ENCODE data around the gene C10orf62.

Gene C10orf62

GRCh38 chr10:97631098-97631497 lies 41.6 kb downstream of the C10orf62 start:
- Histone ChIP-seq H3K27me3 (ENCODE audit: control insufficient read depth in 3 of 3, insufficient read depth in 3 of 3, low read depth in 1 of 3, low read length in 3 of 3) (no peaks in the 10 kb centered on the region), H2AFZ (ENCODE audit: low read length) (no peak overlapping the region), H3K27ac (replicated peaks; ENCODE audit: low read length) (no peak overlapping the region), H2BK5ac (ENCODE audit: low read length) (no peak overlapping the region), H3K23ac (ENCODE audit: low read depth, low read length, poor library complexity) (no peak overlapping the region), H4K8ac (ENCODE audit: low read depth, low read length) (no peak overlapping the region), H3K36me3 (replicated peaks in 1 of 2; ENCODE audit: control insufficient read depth in 2 of 2, insufficient read depth in 2 of 2, low read length in 2 of 2) (peaks cover 2 to 8% of the 10 kb centered on the region in 2 donors), H3K14ac (ENCODE audit: low read length) (no peak overlapping the region), H3K4me1 (ENCODE audit: control insufficient read depth in 2 of 2, insufficient read depth in 1 of 2, low read depth in 1 of 2, low read length in 2 of 2) (peaks cover 0 to 7% of the 10 kb centered on the region in 2 donors), H3K79me1 (ENCODE audit: low read depth, low read length) (no peaks in the 10 kb centered on the region), H3K9me3 (replicated peaks in 1 of 2; ENCODE audit: control insufficient read depth in 2 of 2, insufficient read depth in 1 of 2, low read depth in 1 of 2, low read length in 2 of 2) (no peaks in the 10 kb centered on the region), H2BK12ac (ENCODE audit: low read length) (no peak overlapping the region), H2AK5ac (ENCODE audit: low read depth, low read length) (no peak overlapping the region), H2BK15ac (ENCODE audit: low read length) (no peak overlapping the region), H3K18ac (ENCODE audit: low read length) (no peak overlapping the region), H2BK120ac (ENCODE audit: low read depth, low read length) (no peak overlapping the region), H4K91ac (ENCODE audit: low read depth, low read length, poor library complexity) (no peak overlapping the region), H3K4me3 (ENCODE audit: low read length in 2 of 2) (no peak overlapping the region), H3K4me2 (ENCODE audit: insufficient read depth, low read length, poor library complexity, severe bottlenecking) (no peak overlapping the region), H3K9ac (ENCODE audit: low read depth, low read length, poor library complexity) (no peak overlapping the region), H3K4ac (ENCODE audit: low read length) (no peak overlapping the region)
- no peak for DNase-seq (ENCODE audit: low spot score)

DNA sequence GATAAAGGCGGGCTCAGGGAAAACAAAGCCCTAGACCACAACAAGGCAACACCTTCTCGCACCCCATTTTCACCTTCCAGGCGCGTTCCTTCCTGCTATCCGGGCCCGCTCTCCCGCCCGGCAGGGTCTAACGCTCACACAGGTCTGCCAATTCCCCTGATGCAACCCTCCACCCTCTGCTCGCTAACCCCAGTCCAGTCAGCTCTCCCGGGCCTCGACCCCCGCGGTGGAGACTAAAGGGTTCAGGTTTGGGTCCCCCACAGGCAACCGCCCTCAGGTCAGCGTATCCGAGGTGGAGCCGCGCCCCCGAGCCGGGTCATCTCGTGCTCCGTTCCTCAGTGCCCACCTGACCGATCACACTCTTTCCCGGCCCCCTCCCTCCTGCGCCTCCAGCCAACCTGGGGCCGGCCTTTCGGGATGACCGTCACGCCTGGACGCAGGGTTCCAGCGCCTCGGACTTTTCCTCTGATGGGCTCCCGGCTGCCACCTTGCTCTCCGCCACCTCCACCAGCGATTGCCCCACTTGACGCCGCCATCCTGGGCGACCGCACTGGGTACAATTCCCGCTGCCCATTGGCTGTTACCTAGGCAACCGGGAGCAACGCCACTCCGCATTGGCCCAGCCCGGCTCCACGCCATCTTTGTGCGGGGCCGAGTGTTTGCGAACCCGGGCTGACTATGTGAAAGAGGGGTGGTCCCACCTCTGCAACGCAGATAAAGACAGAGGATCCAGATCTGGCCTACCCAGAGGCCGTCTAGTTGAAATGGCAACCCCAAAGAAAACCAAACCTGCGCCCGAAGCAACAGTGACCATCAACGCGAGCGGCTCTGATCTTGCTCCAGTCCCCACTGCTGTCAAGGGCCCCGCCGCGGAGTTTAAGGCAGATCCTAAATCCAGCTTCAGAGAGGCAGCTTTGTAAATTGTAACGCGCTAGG lies 43.7 kb downstream of the C10orf62 start, which contains the start of gene MORN4:
TSS of gene MORN4 (minus strand) at position 552 of the 936 bp plus-strand sequence. CDS start 13,847 bp downstream, outside the sequence.
- H3K27me3 ChIP-seq (ENCODE audit: control insufficient read depth in 3 of 3, insufficient read depth in 3 of 3, low read depth in 1 of 3, low read length in 3 of 3) = no peaks in the 10 kb centered on the region
- peak; percentile 89 for DNase-seq (ENCODE audit: low spot score)
- peak within 1 kb of the TSS; percentile 53 for H3K27ac ChIP-seq (replicated peaks; ENCODE audit: low read length)
- H3K14ac ChIP-seq (ENCODE audit: low read length) = peak within 1 kb of the TSS; percentile 47
- H3K9me3 ChIP-seq (replicated peaks in 1 of 2; ENCODE audit: control insufficient read depth in 2 of 2, insufficient read depth in 1 of 2, low read depth in 1 of 2, low read length in 2 of 2) = no peaks in the 10 kb centered on the region
- H2AK5ac ChIP-seq (ENCODE audit: low read depth, low read length) = no peak within 1 kb of the TSS
- WGBS, 2 donors (ENCODE audit: extremely low coverage in 2 of 2, insufficient read length in 2 of 2, insufficient replicate concordance in 1 of 2) = no CpG with 5 or more reads among the region's 62 CpGs
- H2BK15ac ChIP-seq (ENCODE audit: low read length) = peak within 1 kb of the TSS; percentile 53
- H3K4me3 ChIP-seq (ENCODE audit: low read length in 2 of 2) = peak within 1 kb of the TSS; percentile 93
- H2AFZ ChIP-seq (ENCODE audit: low read length) = peak within 1 kb of the TSS; percentile 99
- H2BK5ac ChIP-seq (ENCODE audit: low read length) = peak within 1 kb of the TSS; percentile 77
- no peak within 1 kb of the TSS for H3K4ac ChIP-seq (ENCODE audit: low read length)
- H4K8ac ChIP-seq (ENCODE audit: low read depth, low read length) = no peak within 1 kb of the TSS
- H3K9ac ChIP-seq (ENCODE audit: low read depth, low read length, poor library complexity) = peak within 1 kb of the TSS; percentile 93
- H3K79me1 ChIP-seq (ENCODE audit: low read depth, low read length) = no peaks in the 10 kb centered on the region
- H4K91ac ChIP-seq (ENCODE audit: low read depth, low read length, poor library complexity) = no peak within 1 kb of the TSS
- H3K18ac ChIP-seq (ENCODE audit: low read length) = peak within 1 kb of the TSS; percentile 93
- H2BK120ac ChIP-seq (ENCODE audit: low read depth, low read length) = no peak within 1 kb of the TSS
- H3K36me3 ChIP-seq (replicated peaks in 1 of 2; ENCODE audit: control insufficient read depth in 2 of 2, insufficient read depth in 2 of 2, low read length in 2 of 2) = peaks cover 2 to 8% of the 10 kb centered on the region in 2 donors
- H3K4me2 ChIP-seq (ENCODE audit: insufficient read depth, low read length, poor library complexity, severe bottlenecking) = peak within 1 kb of the TSS; percentile 68
- H3K4me1 ChIP-seq (ENCODE audit: control insufficient read depth in 2 of 2, insufficient read depth in 1 of 2, low read depth in 1 of 2, low read length in 2 of 2) = peaks cover 0 to 7% of the 10 kb centered on the region in 2 donors
- no peak within 1 kb of the TSS for H2BK12ac ChIP-seq (ENCODE audit: low read length)
- H3K23ac ChIP-seq (ENCODE audit: low read depth, low read length, poor library complexity) = peak within 1 kb of the TSS; percentile 59

DNA sequence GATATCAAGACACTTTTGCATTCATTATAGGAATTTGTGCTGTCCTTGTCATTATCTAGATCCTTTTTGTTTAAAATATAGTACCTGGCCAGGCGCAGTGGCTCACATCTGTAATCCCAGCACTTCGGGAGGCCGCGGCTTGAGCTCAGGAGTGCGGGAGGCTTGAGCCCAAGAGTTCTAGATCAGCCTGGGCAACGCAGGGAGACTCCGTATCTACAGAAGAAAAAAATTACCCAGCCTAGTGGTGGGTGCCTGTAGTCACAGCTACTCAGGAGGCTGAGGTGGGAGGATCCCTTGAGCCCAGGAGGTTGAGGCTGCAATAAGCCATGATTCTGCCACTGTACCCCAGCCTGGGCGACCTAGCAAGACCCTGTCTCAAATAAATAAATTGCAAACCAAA lies 44.4 kb downstream of the C10orf62 start:
- Histone ChIP-seq H2AK5ac (ENCODE audit: low read depth, low read length) (no peak overlapping the region), H3K9ac (ENCODE audit: low read depth, low read length, poor library complexity) (no peak overlapping the region), H2BK15ac (ENCODE audit: low read length) (peak overlapping the region; percentile 53), H2BK120ac (ENCODE audit: low read depth, low read length) (no peak overlapping the region), H2BK12ac (ENCODE audit: low read length) (no peak overlapping the region), H2AFZ (ENCODE audit: low read length) (peak overlapping the region; percentile 99), H4K91ac (ENCODE audit: low read depth, low read length, poor library complexity) (no peak overlapping the region), H3K79me1 (ENCODE audit: low read depth, low read length) (no peaks in the 10 kb centered on the region), H3K4ac (ENCODE audit: low read length) (no peak overlapping the region), H3K18ac (ENCODE audit: low read length) (no peak overlapping the region), H3K4me2 (ENCODE audit: insufficient read depth, low read length, poor library complexity, severe bottlenecking) (peak overlapping the region; percentile 54), H3K4me3 (ENCODE audit: low read length in 2 of 2) (peak overlapping the region in 1 of 2 donors; percentile 93), H4K8ac (ENCODE audit: low read depth, low read length) (no peak overlapping the region), H2BK5ac (ENCODE audit: low read length) (peak overlapping the region; percentile 77), H3K27me3 (ENCODE audit: control insufficient read depth in 3 of 3, insufficient read depth in 3 of 3, low read depth in 1 of 3, low read length in 3 of 3) (no peaks in the 10 kb centered on the region), H3K36me3 (replicated peaks in 1 of 2; ENCODE audit: control insufficient read depth in 2 of 2, insufficient read depth in 2 of 2, low read length in 2 of 2) (peaks cover 2 to 8% of the 10 kb centered on the region in 2 donors), H3K27ac (replicated peaks; ENCODE audit: low read length) (peak overlapping the region; percentile 51), H3K9me3 (replicated peaks in 1 of 2; ENCODE audit: control insufficient read depth in 2 of 2, insufficient read depth in 1 of 2, low read depth in 1 of 2, low read length in 2 of 2) (no peaks in the 10 kb centered on the region), H3K14ac (ENCODE audit: low read length) (no peak overlapping the region), H3K4me1 (ENCODE audit: control insufficient read depth in 2 of 2, insufficient read depth in 1 of 2, low read depth in 1 of 2, low read length in 2 of 2) (peaks cover 0 to 7% of the 10 kb centered on the region in 2 donors), H3K23ac (ENCODE audit: low read depth, low read length, poor library complexity) (no peak overlapping the region)
- DNase-seq (ENCODE audit: low spot score) = no peak
- no CpG with 5 or more reads among the region's 8 CpGs for WGBS, 2 donors (ENCODE audit: extremely low coverage in 2 of 2, insufficient read length in 2 of 2, insufficient replicate concordance in 1 of 2)

DNA sequence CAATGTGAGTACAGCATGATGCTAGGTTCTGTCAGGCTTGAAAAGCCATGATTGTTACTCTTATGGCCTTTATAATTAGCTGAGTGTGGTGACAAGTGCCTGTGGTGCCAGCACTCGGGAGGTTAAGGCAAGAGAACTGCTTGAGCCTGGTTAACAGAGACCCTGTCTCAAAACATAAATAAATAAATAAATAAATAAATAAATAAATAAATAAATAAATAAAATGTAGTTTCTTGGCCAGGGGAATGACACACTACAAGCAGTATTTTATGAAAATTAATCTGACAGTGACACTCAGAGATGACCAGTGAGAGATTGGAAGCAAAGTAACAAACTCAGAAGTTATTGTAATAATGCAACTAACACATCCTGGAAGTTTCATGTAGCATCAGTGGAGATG lies 46.1 kb downstream of the C10orf62 start:
- WGBS, 2 donors (ENCODE audit: extremely low coverage in 2 of 2, insufficient read length in 2 of 2, insufficient replicate concordance in 1 of 2) = no CpG with 5 or more reads among the region's 1 CpG
- Histone ChIP-seq H3K9ac (ENCODE audit: low read depth, low read length, poor library complexity) (no peak overlapping the region), H3K23ac (ENCODE audit: low read depth, low read length, poor library complexity) (no peak overlapping the region), H3K14ac (ENCODE audit: low read length) (no peak overlapping the region), H3K4me2 (ENCODE audit: insufficient read depth, low read length, poor library complexity, severe bottlenecking) (no peak overlapping the region), H3K4me3 (ENCODE audit: low read length in 2 of 2) (no peak overlapping the region), H3K4me1 (ENCODE audit: control insufficient read depth in 2 of 2, insufficient read depth in 1 of 2, low read depth in 1 of 2, low read length in 2 of 2) (peaks cover 0 to 7% of the 10 kb centered on the region in 2 donors), H3K27me3 (ENCODE audit: control insufficient read depth in 3 of 3, insufficient read depth in 3 of 3, low read depth in 1 of 3, low read length in 3 of 3) (no peaks in the 10 kb centered on the region), H3K18ac (ENCODE audit: low read length) (no peak overlapping the region), H3K79me1 (ENCODE audit: low read depth, low read length) (no peaks in the 10 kb centered on the region), H2BK5ac (ENCODE audit: low read length) (no peak overlapping the region), H3K4ac (ENCODE audit: low read length) (no peak overlapping the region), H2BK120ac (ENCODE audit: low read depth, low read length) (no peak overlapping the region), H2BK12ac (ENCODE audit: low read length) (no peak overlapping the region), H4K8ac (ENCODE audit: low read depth, low read length) (no peak overlapping the region), H3K27ac (replicated peaks; ENCODE audit: low read length) (no peak overlapping the region), H2AFZ (ENCODE audit: low read length) (no peak overlapping the region), H3K9me3 (replicated peaks in 1 of 2; ENCODE audit: control insufficient read depth in 2 of 2, insufficient read depth in 1 of 2, low read depth in 1 of 2, low read length in 2 of 2) (no peaks in the 10 kb centered on the region), H2AK5ac (ENCODE audit: low read depth, low read length) (no peak overlapping the region), H2BK15ac (ENCODE audit: low read length) (no peak overlapping the region), H4K91ac (ENCODE audit: low read depth, low read length, poor library complexity) (no peak overlapping the region), H3K36me3 (replicated peaks in 1 of 2; ENCODE audit: control insufficient read depth in 2 of 2, insufficient read depth in 2 of 2, low read length in 2 of 2) (peaks cover 0 to under 1% of the 10 kb centered on the region in 2 donors)
- no peak for DNase-seq (ENCODE audit: low spot score)
